ENCODE measurements around the gene XRCC4. TPM values are rescaled to one million over a fixed set of nuclear protein-coding genes. Genes with fewer than 3 reads are reported as not detected.
A peak's percentile ranks its signal among the peaks of the same experiment; 100 is the strongest.

Gene XRCC4
- total RNA-seq, 6 experiments from 2014 or later = 13.6 to 17.1 (median 14.4) TPM

DNA sequence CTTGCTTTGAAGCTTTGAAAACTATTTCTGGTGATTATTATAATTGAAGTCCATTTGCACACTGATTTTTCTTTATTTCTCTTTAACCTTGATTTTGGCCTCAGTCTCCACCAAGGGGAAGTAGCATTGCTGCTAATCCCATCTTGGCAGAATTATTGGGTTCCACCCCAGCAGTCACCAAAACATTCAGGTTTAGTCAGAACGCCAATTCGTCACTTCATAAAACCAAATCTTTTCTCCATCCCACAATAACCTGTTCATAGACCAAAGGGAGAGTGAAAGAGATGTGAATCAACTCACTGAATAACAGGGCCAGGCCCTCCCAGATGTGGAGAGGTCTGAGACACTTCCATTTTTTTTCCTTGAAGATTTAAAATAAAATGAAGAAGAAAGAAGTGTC lies 299.1 kb downstream of the XRCC4 start:
- DNase-seq = no peak
- peak overlapping the region; percentile 60; the same call in 1 of the 2 replicates for H3K27ac Mint-ChIP-seq
- H3K9me3 Mint-ChIP-seq = no peaks in the 10 kb centered on the region
- H3K36me3 Mint-ChIP-seq (ENCODE audit: low read depth) = no peaks in the 10 kb centered on the region
- peaks cover 42% of the 10 kb centered on the region for H3K4me1 Mint-ChIP-seq (ENCODE audit: low read depth)
- TF ChIP-seq, protein P1, sequence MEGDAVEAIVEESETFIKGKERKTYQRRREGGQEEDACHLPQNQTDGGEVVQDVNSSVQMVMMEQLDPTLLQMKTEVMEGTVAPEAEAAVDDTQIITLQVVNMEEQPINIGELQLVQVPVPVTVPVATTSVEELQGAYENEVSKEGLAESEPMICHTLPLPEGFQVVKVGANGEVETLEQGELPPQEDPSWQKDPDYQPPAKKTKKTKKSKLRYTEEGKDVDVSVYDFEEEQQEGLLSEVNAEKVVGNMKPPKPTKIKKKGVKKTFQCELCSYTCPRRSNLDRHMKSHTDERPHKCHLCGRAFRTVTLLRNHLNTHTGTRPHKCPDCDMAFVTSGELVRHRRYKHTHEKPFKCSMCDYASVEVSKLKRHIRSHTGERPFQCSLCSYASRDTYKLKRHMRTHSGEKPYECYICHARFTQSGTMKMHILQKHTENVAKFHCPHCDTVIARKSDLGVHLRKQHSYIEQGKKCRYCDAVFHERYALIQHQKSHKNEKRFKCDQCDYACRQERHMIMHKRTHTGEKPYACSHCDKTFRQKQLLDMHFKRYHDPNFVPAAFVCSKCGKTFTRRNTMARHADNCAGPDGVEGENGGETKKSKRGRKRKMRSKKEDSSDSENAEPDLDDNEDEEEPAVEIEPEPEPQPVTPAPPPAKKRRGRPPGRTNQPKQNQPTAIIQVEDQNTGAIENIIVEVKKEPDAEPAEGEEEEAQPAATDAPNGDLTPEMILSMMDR (IDR thresholded peaks at IDR 0.05) = no peak
- no peak overlapping the region; the same call in 1 of the 2 replicates for H3K4me3 Mint-ChIP-seq
- H3K27me3 Mint-ChIP-seq (ENCODE audit: insufficient read depth) = peaks cover 2% of the 10 kb centered on the region

DNA sequence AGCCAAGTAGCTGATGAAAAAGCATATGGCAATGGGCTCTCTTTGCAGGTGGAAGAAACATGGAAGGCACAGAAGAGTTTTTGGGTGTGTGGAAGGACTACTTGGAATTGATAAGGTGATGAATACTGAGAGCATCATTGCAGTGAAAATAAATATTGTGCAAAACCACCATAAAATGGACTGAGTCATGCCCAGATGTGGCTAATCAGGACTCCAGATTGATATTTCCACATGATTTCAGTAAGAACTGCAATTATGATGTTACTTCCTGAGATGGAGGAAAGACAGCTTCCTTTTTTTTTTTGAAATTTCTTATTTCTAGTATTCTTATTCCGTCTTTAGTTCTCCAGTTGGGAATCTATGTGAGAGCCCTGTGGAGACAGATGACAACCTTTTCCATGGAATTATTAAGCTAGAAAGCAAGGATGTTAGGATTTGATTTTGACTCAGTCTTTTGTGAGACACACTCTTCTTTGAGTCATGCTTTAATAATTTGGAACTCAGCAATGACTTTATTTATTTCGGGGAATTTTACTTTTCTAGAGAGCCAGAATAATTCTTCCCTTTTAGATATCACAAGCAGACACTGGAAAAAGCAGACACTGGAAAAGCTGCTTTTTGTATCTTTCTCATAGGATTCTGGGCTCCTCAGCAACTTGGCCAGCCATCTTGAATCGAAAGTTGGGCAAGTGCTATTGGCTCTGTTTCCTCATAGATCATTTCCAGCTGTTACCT lies 300.0 kb downstream of the XRCC4 start:
- H3K27ac Mint-ChIP-seq = peak overlapping the region; percentile 60
- TF ChIP-seq, protein P1 (IDR thresholded peaks at IDR 0.05) = no peak
- peak; percentile 50 for DNase-seq
- no peaks in the 10 kb centered on the region for H3K9me3 Mint-ChIP-seq
- peaks cover 2% of the 10 kb centered on the region for H3K27me3 Mint-ChIP-seq (ENCODE audit: insufficient read depth)
- peaks cover 42% of the 10 kb centered on the region for H3K4me1 Mint-ChIP-seq (ENCODE audit: low read depth)
- no peaks in the 10 kb centered on the region for H3K36me3 Mint-ChIP-seq (ENCODE audit: low read depth)
- H3K4me3 Mint-ChIP-seq = peak overlapping the region; percentile 48

DNA sequence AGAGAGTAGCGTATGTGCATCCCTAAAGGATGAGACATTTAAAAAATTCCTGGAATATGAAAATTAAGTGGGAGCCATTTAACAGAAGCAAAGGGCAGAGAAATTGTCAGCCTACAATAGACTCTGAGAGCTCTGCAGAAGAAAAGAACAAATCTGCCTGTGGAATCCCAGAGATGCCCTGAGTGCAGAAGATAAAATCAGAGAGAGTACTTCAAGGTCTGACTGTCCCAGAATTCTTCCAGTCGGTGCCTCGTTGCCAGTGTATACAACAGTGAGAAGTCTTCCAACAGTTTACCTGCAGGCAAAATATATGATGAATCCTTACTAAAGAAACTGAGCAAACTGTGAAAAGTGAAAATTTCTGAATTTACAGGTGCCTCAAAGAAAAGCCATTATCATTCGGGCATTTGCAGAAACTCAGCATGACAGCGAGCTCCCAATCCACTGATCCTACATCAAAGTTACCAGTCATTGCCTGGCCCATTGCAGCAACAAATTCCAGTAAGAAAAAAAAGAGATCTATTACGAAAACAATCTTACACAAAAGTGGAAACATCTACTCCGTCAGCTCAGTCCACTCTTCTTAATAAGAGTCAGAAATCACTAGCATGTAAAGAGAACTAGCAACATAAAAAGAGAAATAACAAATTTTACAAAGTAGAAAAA lies 301.4 kb downstream of the XRCC4 start:
- Mint-ChIP-seq H3K4me3 (no peak overlapping the region), H3K27ac (no peak overlapping the region), H3K36me3 (ENCODE audit: low read depth) (no peaks in the 10 kb centered on the region), H3K9me3 (no peaks in the 10 kb centered on the region; the same call in 1 of the 2 replicates), H3K27me3 (ENCODE audit: insufficient read depth) (no peaks in the 10 kb centered on the region), H3K4me1 (ENCODE audit: low read depth) (peaks cover 42% of the 10 kb centered on the region)
- no peak for DNase-seq
- TF ChIP-seq, protein P1 (IDR thresholded peaks at IDR 0.05) = no peak

DNA sequence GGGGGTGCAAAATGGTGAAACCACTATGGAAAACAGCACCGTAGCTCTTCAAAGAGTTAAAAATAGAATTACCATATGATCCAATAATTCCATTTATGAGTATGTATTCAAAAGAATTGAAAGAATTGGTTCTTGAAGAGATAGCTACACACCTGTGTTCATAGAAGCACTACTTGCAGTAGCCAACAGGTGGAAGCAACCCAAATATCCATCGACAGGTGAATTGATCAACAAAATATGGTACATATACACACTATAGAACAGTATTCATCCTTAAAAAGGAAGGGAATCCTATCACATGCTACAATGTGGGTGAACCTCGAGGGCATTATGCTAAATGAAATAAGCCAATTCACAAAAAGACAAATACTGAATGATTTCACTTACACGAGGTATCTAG lies 308.5 kb downstream of the XRCC4 start:
- Mint-ChIP-seq H3K36me3 (ENCODE audit: low read depth) (no peaks in the 10 kb centered on the region), H3K4me1 (ENCODE audit: low read depth) (peaks cover 12% of the 10 kb centered on the region), H3K27ac (no peak overlapping the region), H3K9me3 (no peaks in the 10 kb centered on the region; the same call in 1 of the 2 replicates), H3K4me3 (no peak overlapping the region), H3K27me3 (ENCODE audit: insufficient read depth) (no peaks in the 10 kb centered on the region)
- TF ChIP-seq, protein P1 (IDR thresholded peaks at IDR 0.05) = 0 out of 2 replicates have a peak, but pooled peaks have one; percentile 9
- no peak for DNase-seq

DNA sequence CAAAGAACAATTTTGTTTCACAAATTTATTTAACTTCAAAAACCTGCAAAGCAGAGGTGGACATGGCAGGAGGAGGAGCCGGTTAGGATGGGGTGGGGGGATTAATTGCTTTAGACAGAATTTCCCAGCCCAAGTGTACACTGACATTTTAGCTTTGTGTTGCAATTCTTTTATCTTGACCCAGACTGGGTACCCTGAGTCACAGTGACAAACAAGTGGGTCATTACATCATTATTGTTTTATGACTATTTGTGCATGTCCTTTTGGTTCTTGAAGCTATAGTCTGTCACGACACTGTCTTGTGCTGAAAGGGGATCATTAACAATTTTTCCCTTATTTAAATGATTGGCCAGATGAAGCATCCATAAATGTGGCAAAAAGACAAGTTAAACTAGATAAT lies 309.7 kb downstream of the XRCC4 start:
- Mint-ChIP-seq H3K9me3 (no peaks in the 10 kb centered on the region; the same call in 1 of the 2 replicates), H3K4me1 (ENCODE audit: low read depth) (peaks cover 12% of the 10 kb centered on the region), H3K36me3 (ENCODE audit: low read depth) (no peaks in the 10 kb centered on the region), H3K27me3 (ENCODE audit: insufficient read depth) (no peaks in the 10 kb centered on the region), H3K4me3 (no peak overlapping the region), H3K27ac (no peak overlapping the region)
- no peak for DNase-seq
- TF ChIP-seq, protein P1 (IDR thresholded peaks at IDR 0.05) = no peak

Measured in HFFc6 (cell line).